HEK293T (cell line): ENCODE results near the gene PLB1.

Experiments used
- CTCF ChIA-PET: fragments of 350-600 bp; formaldehyde crosslinking; extraction: SDS; loops from one replicate; lab custom pipeline; 2021; ENCODE audit warnings: antibody characterized with exemption, inconsistent platforms; lab: Yijun Ruan, JAX
- POLR2A ChIA-PET: fragments of 350-600 bp; formaldehyde crosslinking; extraction: SDS; loops from one replicate; lab custom pipeline; 2020; ENCODE audit warnings: antibody characterized with exemption, inconsistent platforms; lab: Yijun Ruan, JAX
- DNase-seq: peaks from one replicate; pipeline ENCODE4 v3.0.0; 2012; ENCODE audit warnings: mixed read lengths; ENCODE audit errors: extremely low spot score
- ARNT ChIP-seq: fragments of 450-650 bp; IDR thresholded peaks from 2 replicates; pipeline ENCODE4 v1.6.1; 2017; ENCODE audit warnings: mild to moderate bottlenecking
- BHLHE40 ChIP-seq: fragments of 450-650 bp; IDR thresholded peaks from 2 replicates; pipeline ENCODE4 v1.6.1; 2016; ENCODE audit warnings: mild to moderate bottlenecking, moderate library complexity, borderline replicate concordance
- CTBP1 ChIP-seq: fragments of 450-650 bp; IDR thresholded peaks from 2 replicates; pipeline ENCODE4 v1.6.1; 2016; ENCODE audit warnings: borderline replicate concordance
- ELF4 ChIP-seq: fragments of 450-650 bp; IDR thresholded peaks from 2 replicates; pipeline ENCODE4 v1.6.1; 2017; ENCODE audit warnings: antibody characterized with exemption
- FOXA1 ChIP-seq: fragments of 450-650 bp; IDR thresholded peaks from 2 replicates; pipeline ENCODE4 v1.6.1; 2016; ENCODE audit warnings: mild to moderate bottlenecking
- FOXK2 ChIP-seq: fragments of 450-650 bp; IDR thresholded peaks from 2 replicates; pipeline ENCODE4 v1.6.1; 2016; ENCODE audit warnings: mild to moderate bottlenecking
- FOXM1 ChIP-seq: fragments of 450-650 bp; IDR thresholded peaks from 2 replicates; pipeline ENCODE4 v1.6.1; 2017; ENCODE audit warnings: mild to moderate bottlenecking, borderline replicate concordance
- HDGF ChIP-seq: fragments of 450-650 bp; IDR thresholded peaks from 2 replicates; pipeline ENCODE4 v1.6.1; 2017; ENCODE audit warnings: antibody characterized with exemption, borderline replicate concordance
- L3MBTL2 ChIP-seq: fragments of 450-650 bp; conservative IDR thresholded peaks from 2 replicates; pipeline ENCODE4 v1.6.1; 2016; ENCODE audit warnings: mild to moderate bottlenecking
- LEF1 ChIP-seq: fragments of 450-650 bp; IDR thresholded peaks from 2 replicates; pipeline ENCODE4 v1.6.1; 2017; ENCODE audit warnings: mild to moderate bottlenecking, borderline replicate concordance
- NFRKB ChIP-seq: fragments of 450-650 bp; IDR thresholded peaks from 2 replicates; pipeline ENCODE4 v1.6.1; 2016; ENCODE audit warnings: mild to moderate bottlenecking, moderate library complexity
- PKNOX1 ChIP-seq: fragments of 450-650 bp; IDR thresholded peaks from 2 replicates; pipeline ENCODE4 v1.6.1; 2016
- SP1 ChIP-seq: fragments of 450-650 bp; IDR thresholded peaks from 2 replicates; pipeline ENCODE4 v1.6.1; 2017
- SUZ12 ChIP-seq: fragments of 450-650 bp; IDR thresholded peaks from 2 replicates; pipeline ENCODE4 v1.6.1; 2016; ENCODE audit warnings: mild to moderate bottlenecking
- TARDBP ChIP-seq: fragments of 450-650 bp; IDR thresholded peaks from 2 replicates; pipeline ENCODE4 v1.6.1; 2016
- ZNF384 ChIP-seq: fragments of 450-650 bp; IDR thresholded peaks from 2 replicates; pipeline ENCODE4 v1.6.1; 2016

Gene PLB1

DNA sequence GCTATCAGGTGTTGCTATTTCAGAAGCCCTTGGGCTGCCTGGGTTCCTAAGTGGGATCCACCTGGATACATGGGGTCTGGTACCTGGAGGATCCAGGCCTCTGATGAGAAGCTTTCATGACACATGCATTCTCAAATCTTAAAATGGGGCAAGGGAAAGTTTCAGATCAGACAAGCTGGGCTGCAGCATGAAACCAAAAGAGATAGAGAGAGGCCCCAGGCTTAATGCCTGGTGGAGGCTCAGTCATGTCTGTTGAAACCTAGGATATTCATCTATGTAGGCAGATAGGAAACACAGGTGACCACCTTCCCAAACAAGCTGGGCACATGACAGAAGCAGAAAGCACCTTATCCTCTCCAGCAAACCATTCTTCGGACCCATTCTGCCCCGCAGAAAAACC is 18.8 kb upstream of the PLB1 start:
- DNase-seq, result no peak
- POLR2A ChIA-PET, result no interaction called here
- TF ChIP-seq PKNOX1, result no peak
- TF ChIP-seq SUZ12, result no peak
- no peak for TF ChIP-seq NFRKB
- no peak for TF ChIP-seq FOXM1
- TF ChIP-seq ZNF384, result no peak
- no peak for TF ChIP-seq ELF4
- no peak for TF ChIP-seq L3MBTL2
- no peak for TF ChIP-seq FOXA1
- no peak for TF ChIP-seq FOXK2
- TF ChIP-seq HDGF, result no peak
- no peak for TF ChIP-seq ARNT
- TF ChIP-seq SP1, result no peak
- TF ChIP-seq LEF1, result no peak
- no peak for TF ChIP-seq CTBP1
- TF ChIP-seq BHLHE40, result no peak
- no peak for TF ChIP-seq TARDBP
- CTCF ChIA-PET, result no interaction called here

DNA sequence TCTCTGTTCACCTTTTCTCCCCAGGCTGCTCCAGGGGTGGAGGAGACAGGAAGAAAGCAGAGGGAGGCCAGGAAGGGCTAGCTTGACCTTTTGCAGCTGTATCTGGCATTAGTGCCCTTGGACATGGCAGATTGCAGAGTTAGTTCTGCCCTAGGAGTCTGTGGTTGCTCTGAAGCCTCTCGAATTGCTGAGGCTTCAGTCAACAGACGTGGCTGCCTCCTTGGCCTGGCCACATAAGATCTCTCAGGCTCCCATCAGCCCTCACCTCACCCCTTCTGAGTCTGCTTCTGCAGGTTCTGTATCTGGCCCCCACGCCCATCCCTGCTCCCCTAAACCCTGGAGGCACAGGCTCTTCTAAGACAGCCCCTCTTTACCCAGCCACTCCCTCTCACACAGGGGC is 18.2 kb upstream of the PLB1 start:
- no peak for DNase-seq
- POLR2A ChIA-PET, result no interaction called here
- CTCF ChIA-PET, result no interaction called here
- TF ChIP-seq FOXA1, result no peak
- no peak for TF ChIP-seq ZNF384
- no peak for TF ChIP-seq BHLHE40
- TF ChIP-seq ELF4, result no peak
- no peak for TF ChIP-seq CTBP1
- no peak for TF ChIP-seq NFRKB
- no peak for TF ChIP-seq FOXK2
- TF ChIP-seq ARNT, result no peak

- CTCF ChIA-PET, result no interaction called here
- POLR2A ChIA-PET, result no interaction called here
- DNase-seq, result no peak
- TF ChIP-seq PKNOX1 (no peak), ZNF384 (no peak), CTBP1 (no peak), FOXK2 (no peak), SUZ12 (no peak), ELF4 (no peak), BHLHE40 (no peak), LEF1 (no peak), FOXM1 (no peak), L3MBTL2 (no peak), SP1 (no peak), HDGF (no peak), ARNT (no peak), FOXA1 (no peak), NFRKB (no peak), TARDBP (no peak)
Measured at GRCh38 chr2:28480403-28481049, 15.3 kb upstream of the PLB1 start.

DNA sequence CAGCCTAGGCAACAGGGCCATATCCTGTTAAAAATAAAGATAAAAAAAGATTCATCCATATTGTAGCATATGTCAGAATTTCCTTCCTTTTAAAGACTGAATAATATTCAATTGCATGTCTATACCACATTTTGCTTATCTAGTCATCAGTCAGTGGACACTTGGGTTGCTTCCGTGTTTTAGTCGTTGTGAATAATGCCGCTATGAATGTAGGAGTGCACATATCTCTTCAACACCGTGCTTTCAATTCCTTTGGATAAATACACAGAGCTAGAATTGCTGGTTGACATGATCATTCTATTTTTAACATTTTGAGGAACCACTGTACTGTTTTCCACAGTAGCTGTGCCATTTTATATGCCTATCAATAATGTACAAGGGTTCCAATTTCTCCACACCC is 14.0 kb upstream of the PLB1 start:
- DNase-seq, result no peak
- ChIA-PET CTCF (no interaction called here), POLR2A (no interaction called here)
- TF ChIP-seq CTBP1 (no peak), FOXA1 (no peak), FOXK2 (no peak), L3MBTL2 (no peak), ZNF384 (no peak), TARDBP (no peak), ARNT (no peak), HDGF (no peak), BHLHE40 (no peak), SUZ12 (no peak), FOXM1 (no peak), ELF4 (no peak), NFRKB (no peak), SP1 (no peak), LEF1 (no peak), PKNOX1 (no peak)

DNA sequence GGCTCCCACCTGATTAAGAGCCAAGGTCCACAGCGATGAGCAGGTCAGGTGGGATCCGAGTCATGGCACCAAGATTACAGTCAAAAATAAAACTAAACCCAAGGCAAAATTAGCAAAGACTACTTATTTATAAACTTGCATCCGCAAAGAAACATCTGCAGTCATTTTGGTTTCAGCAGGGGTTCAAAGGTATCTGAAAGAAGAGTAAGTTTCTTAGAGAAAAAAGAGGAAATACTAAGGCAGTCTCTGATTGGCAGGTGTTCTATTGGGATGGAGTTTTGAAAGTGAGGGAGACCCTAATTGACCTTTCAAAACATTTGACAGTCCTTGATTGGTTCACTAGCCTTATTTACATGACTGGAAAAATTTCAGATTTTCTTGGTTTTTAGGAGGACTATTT is 11.0 kb upstream of the PLB1 start:
- DNase-seq, result no peak
- no peak for TF ChIP-seq HDGF
- no peak for TF ChIP-seq FOXK2
- no peak for TF ChIP-seq BHLHE40
- no peak for TF ChIP-seq NFRKB
- no peak for TF ChIP-seq ELF4
- no peak for TF ChIP-seq SP1
- TF ChIP-seq FOXA1, result no peak
- POLR2A ChIA-PET, result no interaction called here
- CTCF ChIA-PET, result no interaction called here

DNA sequence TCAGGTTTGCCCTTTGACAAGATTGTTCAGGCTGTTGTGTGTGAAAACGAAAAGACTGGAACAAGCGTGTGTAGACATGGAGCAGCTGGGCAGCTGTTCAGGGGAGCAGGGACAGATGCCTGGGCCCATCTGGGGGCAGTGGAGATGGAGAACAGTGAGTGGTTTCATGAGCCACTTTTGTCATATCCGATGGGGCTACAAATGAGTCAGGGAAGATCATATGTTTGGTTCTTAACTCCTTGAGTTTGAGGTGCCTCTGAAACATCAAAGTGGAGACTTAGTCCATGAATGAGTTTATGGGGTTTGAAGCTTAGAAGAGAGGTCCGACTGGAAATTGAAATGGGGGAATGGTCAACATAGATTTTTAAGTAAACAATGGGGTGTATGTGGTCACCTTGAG is 9.3 kb upstream of the PLB1 start:
- CTCF ChIA-PET, result no interaction called here

More for the DNA sequence above, 9.3 kb upstream of the PLB1 start:
- DNase-seq, result no peak
- POLR2A ChIA-PET, result no interaction called here
- TF ChIP-seq ELF4, result no peak
- no peak for TF ChIP-seq BHLHE40
- no peak for TF ChIP-seq SP1
- TF ChIP-seq ZNF384, result no peak
- no peak for TF ChIP-seq ARNT
- TF ChIP-seq SUZ12, result no peak
- no peak for TF ChIP-seq CTBP1
- no peak for TF ChIP-seq TARDBP
- no peak for TF ChIP-seq FOXM1
- no peak for TF ChIP-seq FOXA1
- no peak for TF ChIP-seq HDGF
- no peak for TF ChIP-seq LEF1
- no peak for TF ChIP-seq NFRKB
- no peak for TF ChIP-seq PKNOX1
